GM12892 (cell line): ENCODE results near the gene DOCK4.

Experiments used
- DNase-seq: peaks from one replicate; pipeline ENCODE4 v3.0.0; 2011; ENCODE audit not compliant: insufficient read length
- FAIRE-seq: peaks from 2 replicates; lab custom pipeline; 2011; peaks lifted over from hg19 to GRCh38; lab: Jason Lieb, UNC
- POLR2A ChIP-seq: IDR thresholded peaks from 2 replicates; pipeline ENCODE4 v1.6.1; 2011; ENCODE audit warnings: low read depth, low read length, control low read depth
- POLR2AphosphoS5 ChIP-seq: IDR thresholded peaks from 2 replicates; pipeline ENCODE4 v1.6.1; 2011; ENCODE audit warnings: low read depth, low read length, control low read depth
- TAF1 ChIP-seq: IDR thresholded peaks from 2 replicates; pipeline ENCODE4 v1.6.1; 2011; ENCODE audit warnings: low read depth, mild to moderate bottlenecking, control low read depth, low read length, borderline replicate concordance

DOCK4 gene

DNA sequence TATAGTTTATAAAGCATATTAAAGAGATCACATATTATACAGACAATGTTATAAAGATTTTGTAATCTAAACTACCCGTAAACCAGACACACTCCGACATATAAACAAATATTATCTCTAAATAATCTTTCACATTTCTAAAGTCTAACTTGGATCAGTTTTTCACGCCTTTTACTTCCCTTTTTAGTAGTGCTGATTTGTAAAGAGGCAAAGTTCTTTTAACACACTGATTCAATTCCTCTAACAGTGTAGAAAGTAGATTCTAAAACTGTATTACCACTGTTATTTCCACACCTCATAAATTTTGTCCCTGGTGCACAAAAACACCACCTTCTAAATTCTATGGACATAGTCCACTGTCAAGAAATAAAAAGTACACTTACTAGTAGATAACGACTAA is 230.9 kb downstream of the DOCK4 start:
- TF ChIP-seq POLR2A (no peak), POLR2AphosphoS5 (no peak), TAF1 (no peak)
- DNase-seq (no peak), FAIRE-seq (no peak)

DNA sequence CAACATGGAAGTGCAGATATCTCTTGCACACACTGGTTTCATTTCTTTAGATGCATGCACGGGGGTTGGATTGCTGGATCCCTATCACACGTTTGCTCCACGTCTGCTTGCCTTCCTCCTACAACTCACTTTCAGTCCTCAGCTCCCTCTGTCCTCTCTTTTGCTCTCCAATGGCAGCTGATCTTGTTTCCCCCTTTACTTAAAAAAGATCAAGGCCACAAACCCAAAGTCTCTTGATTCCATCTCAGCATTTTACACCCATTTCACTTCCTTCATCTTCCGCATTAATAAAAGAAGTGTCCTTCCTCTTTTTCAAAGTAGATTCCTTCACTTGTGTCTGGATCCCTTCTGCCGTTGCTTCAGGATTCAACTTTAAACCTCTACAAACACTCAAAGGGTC is 245.2 kb downstream of the DOCK4 start:
- FAIRE-seq, result no peak
- TF ChIP-seq POLR2A (no peak), TAF1 (no peak), POLR2AphosphoS5 (no peak)
- no peak for DNase-seq

DNA sequence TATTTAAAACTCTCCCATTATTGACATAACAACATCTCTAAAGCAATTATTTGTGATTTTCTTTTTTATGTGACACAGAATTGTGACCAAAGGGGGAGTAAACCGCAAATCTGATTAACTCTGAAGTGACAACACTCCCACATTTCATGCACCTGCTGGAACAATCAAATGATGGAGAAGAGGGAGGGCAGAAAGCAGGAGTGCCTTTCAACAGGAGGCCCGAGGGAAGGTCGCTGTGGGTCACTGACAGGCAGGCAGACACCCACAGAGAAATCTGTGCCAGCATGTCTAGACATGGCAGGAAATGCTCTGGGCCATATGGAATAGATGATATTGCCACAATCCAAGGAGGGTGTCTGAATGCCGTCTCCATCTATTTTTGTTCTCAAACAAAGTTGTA is 247.3 kb downstream of the DOCK4 start:
- TF ChIP-seq POLR2AphosphoS5 (no peak), TAF1 (no peak), POLR2A (no peak)
- FAIRE-seq, result peak; percentile 30
- DNase-seq, result no peak

DNA sequence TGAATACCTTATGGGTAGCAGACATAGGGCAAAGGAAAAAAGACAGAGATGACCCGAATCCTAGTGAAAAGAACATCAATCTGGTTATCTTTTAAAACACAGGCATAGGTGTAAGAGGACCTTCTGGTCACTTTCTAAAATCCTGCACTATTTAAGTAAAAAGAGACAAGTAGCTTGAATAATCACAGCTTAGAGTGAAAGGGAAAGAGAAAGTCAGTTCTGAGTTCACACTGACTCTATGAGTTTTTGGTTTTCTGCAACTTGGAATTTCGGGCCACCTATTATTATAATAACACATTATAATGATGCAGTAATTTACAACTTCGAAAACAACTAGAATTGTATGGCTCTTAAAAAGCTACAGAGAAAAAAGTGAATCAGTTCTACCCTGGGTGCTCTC is 247.8 kb downstream of the DOCK4 start:
- TF ChIP-seq POLR2AphosphoS5 (no peak), TAF1 (no peak), POLR2A (no peak)
- FAIRE-seq, result no peak

DNA sequence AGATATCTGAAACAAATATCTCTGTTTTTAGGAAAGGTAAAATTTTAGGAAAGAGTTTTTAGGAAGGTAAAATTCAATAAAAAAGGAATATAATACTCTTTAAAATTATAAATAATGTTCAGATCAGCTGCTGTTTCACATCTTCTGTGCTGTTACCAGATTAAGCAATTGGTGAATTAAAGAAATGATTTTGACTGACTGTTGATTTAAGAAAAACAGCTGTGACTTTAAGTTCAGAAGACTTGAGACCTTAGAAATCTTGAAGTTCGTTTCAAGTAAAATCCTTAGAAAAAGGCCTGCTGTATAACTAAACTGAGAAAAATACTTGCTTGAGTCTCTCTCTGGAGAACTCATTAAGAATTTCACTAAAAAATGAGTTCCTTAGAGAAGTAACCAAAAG is 250.6 kb downstream of the DOCK4 start:
- no peak for FAIRE-seq
- TF ChIP-seq TAF1 (no peak), POLR2A (no peak), POLR2AphosphoS5 (no peak)

More for the DNA sequence above, 247.8 kb downstream of the DOCK4 start:
- no peak for DNase-seq

DNA sequence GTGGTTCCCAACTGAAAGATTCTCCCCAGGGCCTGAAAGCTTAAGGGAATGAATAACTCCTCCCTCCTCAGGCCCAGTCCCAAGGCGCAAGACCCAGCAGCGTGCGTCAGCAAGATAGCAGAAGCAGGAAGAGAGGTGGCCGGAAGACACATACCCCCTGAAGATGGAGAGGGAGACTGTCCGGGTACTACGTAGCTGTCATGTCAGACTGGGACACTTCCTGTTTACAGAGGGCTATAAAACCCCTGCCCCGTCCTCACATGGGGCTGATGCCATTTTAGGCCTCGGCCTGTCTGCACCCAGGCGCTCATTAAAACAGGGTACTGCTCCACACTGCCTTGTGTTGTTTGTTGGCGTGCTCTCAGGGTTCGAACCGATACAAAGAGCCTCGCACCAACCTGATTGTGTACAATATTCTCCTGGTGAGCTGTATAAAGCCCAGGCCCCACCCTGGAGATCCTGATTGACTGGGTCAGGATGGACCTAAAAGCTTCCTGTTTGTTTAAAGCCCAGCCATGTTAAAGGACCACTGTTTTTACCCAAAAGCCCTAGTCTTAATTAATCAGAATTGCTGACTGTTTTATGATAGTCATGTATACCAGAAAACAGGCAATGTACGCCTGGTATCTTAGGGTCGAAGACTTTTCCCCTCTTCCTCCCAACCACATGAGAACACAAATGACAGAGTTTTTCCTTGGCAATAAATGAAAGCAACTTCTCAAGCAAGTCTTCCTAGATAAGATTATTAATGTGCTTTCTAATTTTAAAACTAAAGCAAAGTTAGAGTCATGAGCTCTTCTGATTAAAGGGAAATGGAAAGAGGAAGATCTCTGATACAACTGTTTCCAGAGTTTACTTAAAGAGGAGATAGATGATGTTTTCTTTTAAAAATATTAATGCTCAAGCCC is 251.5 kb downstream of the DOCK4 start:
- no peak for DNase-seq
- FAIRE-seq, result no peak
- TF ChIP-seq POLR2A (no peak), TAF1 (no peak), POLR2AphosphoS5 (no peak)

More for the DNA sequence above, 250.6 kb downstream of the DOCK4 start:
- DNase-seq, result no peak

DNA sequence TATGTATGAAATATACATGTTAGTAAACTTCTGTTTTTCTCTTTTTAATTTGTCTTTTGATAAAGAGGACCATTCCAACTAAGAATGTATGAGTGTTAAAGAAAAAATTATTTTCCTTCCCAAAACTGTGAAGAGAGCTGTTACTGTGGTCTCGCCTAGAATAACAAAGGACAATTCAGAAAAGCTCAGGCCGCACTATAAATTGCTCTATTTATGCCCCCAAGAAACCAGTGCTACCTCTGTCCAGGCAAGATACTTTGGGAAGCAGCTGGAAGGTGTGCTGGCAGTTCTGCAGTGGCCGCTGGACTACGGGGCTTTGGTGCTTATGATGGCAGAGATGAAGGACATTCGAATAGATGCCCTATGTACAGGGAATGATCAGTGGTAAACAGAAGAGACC is 252.1 kb downstream of the DOCK4 start:
- FAIRE-seq (no peak), DNase-seq (no peak)
- TF ChIP-seq POLR2AphosphoS5, result no peak
- TF ChIP-seq TAF1, result no peak

DNA sequence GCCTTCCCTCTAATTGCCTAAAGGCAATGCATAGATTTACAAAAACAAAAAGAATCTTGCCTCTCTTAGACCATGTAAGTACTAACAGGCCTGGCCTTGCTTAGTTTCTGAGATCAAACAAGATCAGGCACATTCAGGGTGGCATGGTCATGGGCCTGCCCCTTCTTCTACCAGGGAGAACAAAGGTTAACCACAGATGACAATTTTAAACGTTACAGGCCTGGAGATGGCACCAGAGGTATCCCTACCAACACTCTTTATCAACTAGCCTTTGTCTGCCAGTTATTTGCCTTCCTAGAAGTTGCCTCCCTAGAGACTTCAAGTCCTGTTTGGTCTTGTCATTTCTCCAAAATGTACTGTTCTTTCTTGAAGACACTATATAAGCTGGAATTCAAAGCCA is 252.6 kb downstream of the DOCK4 start:
- no peak for TF ChIP-seq POLR2A
- no peak for TF ChIP-seq POLR2AphosphoS5
- TF ChIP-seq TAF1, result no peak
- FAIRE-seq, result no peak
- DNase-seq, result no peak

DNA sequence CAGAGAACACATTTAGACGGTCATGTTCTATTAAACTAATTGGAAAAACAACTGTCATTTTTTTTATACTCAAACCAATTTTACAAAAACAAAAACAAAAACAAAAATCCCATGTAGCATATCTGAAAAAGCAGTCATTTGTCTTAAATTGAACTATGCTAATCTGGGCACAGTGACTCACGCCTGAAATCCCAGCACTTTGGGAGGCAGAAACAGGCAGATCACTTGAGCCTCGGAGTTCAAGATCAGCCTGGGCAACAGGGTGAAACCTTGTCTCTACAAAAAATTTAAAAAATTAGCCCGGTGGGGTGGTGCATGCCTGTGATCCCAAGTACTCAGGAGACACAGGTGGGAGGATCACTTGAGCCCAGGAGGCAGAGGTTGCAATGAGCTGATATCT is 253.4 kb downstream of the DOCK4 start:
- TF ChIP-seq POLR2A (no peak), TAF1 (no peak), POLR2AphosphoS5 (no peak)
- DNase-seq, result no peak
- FAIRE-seq, result no peak

DNA sequence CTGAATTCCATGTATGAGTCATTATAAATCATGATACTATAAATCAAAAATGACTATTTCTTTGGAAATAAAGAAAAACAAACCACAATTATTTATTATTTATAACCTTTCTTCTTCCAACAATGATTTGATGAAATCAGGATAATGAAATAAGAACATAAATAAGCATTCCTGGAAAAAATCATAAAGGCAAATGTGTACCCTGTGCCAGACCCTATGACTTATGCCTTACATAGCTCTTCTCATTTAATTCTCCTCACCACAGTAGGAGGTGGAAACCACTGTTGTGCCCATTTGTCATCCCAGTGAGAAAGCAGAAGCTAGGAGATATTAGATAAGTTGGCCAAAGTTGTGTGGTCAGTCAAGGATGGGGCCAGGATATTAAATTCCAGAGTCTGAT is 255.1 kb downstream of the DOCK4 start:
- TF ChIP-seq POLR2AphosphoS5 (no peak), POLR2A (no peak), TAF1 (no peak)
- DNase-seq, result no peak
- no peak for FAIRE-seq

DNA sequence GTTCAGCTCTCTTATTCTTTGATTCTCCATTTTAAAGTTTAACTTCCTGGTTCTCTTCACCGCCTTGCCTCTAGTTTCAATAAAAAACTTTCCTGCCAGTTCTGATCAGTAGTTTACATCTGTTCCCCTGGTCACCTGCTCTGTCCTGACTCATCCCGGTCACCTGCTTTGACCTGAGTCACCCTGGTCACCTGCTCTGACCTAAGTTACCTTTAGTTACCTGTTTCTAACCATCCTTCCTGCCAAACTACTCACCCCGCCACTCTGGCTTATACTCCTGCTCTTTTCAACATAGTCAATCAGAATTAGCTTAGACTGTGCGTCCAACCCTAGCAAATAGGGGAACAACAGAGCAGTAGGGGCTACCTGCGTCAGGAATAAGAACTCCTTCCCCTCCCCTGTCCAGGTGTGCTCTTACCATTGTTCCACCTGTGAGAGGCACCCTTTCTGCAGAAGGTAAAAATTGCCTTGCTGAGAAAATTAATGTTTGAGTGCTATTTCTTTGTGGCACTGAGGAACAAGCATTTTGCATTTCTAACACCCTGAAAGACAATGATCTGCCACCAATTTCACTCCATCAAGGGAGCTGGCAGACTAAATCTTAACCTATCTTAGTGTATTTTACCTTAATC is 263.6 kb downstream of the DOCK4 start:
- DNase-seq, result no peak
- FAIRE-seq, result no peak

DNA sequence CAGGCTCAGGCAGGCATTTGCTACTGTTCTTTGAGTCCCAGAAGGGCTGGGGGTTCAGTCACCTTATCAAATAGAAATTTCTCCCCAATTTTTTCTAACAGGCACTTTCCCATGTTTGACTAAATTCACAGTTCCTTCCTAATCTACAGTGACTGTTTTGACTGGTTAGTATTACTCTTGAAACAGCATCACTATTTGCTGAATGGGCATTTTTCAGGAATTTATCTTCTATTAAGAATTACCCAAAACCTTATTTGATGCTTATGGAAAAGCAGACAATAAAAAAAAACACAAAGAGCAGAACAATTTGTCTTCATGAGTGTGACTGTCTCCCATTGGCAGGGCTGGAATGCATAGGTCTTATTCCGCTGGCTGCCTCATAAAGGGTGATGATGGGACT is 269.0 kb downstream of the DOCK4 start:
- DNase-seq (no peak), FAIRE-seq (no peak)
- no peak for TF ChIP-seq TAF1
- no peak for TF ChIP-seq POLR2AphosphoS5
- no peak for TF ChIP-seq POLR2A

More for the DNA sequence above, 263.6 kb downstream of the DOCK4 start:
- TF ChIP-seq POLR2AphosphoS5 (no peak), POLR2A (no peak), TAF1 (no peak)

DNA sequence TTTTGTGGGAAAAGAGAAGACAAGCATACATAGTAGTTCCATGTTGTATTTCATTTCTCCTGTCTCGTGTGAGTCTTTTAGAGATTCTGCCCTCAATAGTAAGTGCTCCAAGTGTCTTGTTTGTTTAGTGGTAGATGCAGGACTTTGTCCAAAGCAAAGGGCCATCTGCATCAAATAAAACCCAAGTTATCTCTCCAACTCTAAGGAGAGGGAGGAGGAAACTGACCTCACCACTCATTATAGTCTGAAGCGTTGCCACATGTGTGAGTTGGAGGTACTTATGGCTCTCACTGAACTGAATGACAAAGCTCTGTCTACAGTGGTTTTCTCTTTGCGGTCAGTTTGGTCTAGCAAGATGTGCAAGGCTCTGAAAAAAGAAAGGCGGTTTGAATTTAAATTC is 272.6 kb downstream of the DOCK4 start:
- TF ChIP-seq POLR2AphosphoS5 (no peak), TAF1 (no peak), POLR2A (no peak)
- DNase-seq, result no peak
- FAIRE-seq, result no peak
